Measurements from ENCODE around the gene CTSC.

CTSC gene

GRCh38 chr11:88292171-88292843 is 45.2 kb downstream of the CTSC start:
- H3K4me3 ChIP-seq (ENCODE audit: low read depth, low read length) = no peak overlapping the region
- TF ChIP-seq, protein P1, sequence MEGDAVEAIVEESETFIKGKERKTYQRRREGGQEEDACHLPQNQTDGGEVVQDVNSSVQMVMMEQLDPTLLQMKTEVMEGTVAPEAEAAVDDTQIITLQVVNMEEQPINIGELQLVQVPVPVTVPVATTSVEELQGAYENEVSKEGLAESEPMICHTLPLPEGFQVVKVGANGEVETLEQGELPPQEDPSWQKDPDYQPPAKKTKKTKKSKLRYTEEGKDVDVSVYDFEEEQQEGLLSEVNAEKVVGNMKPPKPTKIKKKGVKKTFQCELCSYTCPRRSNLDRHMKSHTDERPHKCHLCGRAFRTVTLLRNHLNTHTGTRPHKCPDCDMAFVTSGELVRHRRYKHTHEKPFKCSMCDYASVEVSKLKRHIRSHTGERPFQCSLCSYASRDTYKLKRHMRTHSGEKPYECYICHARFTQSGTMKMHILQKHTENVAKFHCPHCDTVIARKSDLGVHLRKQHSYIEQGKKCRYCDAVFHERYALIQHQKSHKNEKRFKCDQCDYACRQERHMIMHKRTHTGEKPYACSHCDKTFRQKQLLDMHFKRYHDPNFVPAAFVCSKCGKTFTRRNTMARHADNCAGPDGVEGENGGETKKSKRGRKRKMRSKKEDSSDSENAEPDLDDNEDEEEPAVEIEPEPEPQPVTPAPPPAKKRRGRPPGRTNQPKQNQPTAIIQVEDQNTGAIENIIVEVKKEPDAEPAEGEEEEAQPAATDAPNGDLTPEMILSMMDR (IDR thresholded peaks at IDR 0.05; ENCODE audit: borderline replicate concordance, insufficient read depth, low read depth, low read length) = no peak

- TF ChIP-seq, protein P1 (IDR thresholded peaks at IDR 0.05; ENCODE audit: borderline replicate concordance, insufficient read depth, low read depth, low read length) = no peak
- H3K4me3 ChIP-seq (ENCODE audit: low read depth, low read length) = no peak overlapping the region
Measured at GRCh38 chr11:88288560-88288959, 49.0 kb downstream of the CTSC start.

DNA sequence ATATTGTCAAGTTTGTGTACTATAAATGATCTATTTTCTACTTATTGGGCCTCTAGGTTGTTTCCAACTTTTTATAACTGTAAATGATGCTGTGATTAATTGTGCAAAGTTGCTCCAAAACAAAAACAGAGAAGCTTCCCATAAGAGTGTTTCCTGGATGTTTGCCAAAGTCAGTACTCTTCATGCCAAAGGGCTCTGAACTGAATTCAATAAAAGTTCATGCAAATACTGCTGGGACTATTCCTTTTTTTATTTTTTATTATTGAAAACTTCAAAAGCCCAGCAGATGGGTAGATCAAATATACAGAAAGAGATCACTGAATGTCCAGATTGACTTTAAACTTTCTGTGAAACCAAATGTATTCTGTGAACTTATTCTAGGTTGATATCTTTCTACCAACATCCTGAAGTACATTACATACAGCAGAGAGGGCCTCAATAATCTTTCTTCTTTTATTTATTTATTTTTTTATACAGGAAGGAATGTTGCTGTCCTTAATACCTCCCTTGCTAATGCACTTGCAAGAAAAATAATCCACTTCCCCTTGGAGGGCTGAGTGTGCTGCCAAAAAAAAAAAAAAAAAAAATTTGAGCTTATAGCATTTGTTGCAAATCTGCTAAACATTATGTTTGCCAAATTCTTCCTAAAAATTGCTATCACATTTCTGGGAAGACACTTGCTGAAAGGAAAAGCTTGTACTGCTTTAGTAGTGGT is 53.0 kb downstream of the CTSC start:
- TF ChIP-seq, protein P1 (IDR thresholded peaks at IDR 0.05; ENCODE audit: borderline replicate concordance, insufficient read depth, low read depth, low read length) = no peak

DNA sequence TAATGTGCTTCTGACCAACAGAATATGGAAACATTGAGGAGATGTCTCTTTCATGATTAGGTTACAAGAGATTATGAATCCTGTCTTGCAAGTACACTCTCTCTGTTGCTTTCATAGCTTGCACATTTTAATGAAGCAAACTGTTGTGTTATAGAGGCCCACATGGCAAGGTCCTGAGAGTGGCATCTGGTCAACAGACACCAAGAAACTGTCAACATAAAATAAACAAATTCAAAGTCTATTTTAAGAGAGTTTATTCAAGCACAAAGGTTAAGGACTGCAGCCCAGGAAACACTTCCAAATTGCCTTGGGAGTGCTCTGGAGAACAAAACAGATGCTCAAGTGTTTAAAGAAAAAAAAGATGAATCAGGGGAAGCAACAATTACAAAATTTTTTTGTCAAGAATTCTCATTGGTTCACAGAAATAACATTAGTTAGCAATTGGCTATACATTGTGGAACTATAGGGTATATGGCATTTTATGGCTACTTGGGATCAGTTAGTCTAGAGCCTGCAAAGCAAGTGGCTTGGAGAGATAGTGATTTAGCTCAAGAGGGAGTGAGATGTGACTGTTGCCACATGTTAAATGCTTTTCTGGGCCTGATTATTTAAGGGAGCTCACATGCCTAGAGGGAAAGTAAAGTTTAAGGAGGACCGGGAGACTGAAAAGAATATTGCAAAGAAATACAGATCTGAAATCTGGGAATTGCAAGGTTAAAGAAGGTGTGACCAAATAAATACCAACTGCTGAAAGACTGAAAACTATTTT is 54.6 kb downstream of the CTSC start:
- H3K4me3 ChIP-seq (ENCODE audit: low read depth, low read length) = no peak overlapping the region
- TF ChIP-seq, protein P1 (IDR thresholded peaks at IDR 0.05; ENCODE audit: borderline replicate concordance, insufficient read depth, low read depth, low read length) = no peak

More for the DNA sequence above, 53.0 kb downstream of the CTSC start:
- H3K4me3 ChIP-seq (ENCODE audit: low read depth, low read length) = no peak overlapping the region

- TF ChIP-seq, protein P1 (IDR thresholded peaks at IDR 0.05; ENCODE audit: borderline replicate concordance, insufficient read depth, low read depth, low read length) = no peak
- no peak overlapping the region for H3K4me3 ChIP-seq (ENCODE audit: low read depth, low read length)
Measured at GRCh38 chr11:88281317-88281712, 56.2 kb downstream of the CTSC start.

DNA sequence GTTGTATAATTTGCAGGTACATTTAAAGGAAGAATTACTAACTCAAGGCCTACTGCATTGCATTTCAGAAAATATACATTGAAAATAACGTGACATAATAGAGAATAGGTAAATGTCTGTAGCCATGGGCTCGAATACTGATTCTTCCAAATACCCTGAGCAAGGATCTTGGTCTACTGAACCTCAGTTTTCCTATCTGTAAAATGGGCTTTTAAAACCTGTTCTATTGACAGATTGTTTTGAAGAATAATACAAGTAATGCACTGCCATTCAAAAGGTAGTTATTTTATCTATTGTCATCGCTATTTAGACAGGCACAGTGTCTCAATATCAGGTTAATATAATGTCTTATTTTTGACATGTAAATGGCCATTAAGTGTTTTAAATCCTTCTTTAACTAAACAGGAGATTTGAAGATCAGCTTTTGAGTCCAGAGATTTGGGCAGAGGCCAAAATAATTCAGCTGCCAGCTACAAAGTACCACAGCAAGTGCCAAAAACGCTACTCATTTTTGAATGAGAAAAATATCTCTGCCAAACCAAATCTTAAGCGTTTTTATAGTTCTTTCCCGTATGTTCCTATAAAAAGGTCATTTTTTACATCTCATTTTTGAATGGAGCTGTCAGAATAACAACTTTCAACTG is 56.7 kb downstream of the CTSC start:
- TF ChIP-seq, protein P1 (IDR thresholded peaks at IDR 0.05; ENCODE audit: borderline replicate concordance, insufficient read depth, low read depth, low read length) = no peak
- no peak overlapping the region for H3K4me3 ChIP-seq (ENCODE audit: low read depth, low read length)

Measured in GM12875 (cell line).